Heart right ventricle (tissue), 16 donors: ENCODE data around the gene ADAM23. TPM values are rescaled to one million over a fixed set of nuclear protein-coding genes. Genes with fewer than 3 reads are reported as not detected.

Experiments used
- ATAC-seq, 8 donors: fragments of 200-7000 bp; cut with Tn5 transposase; one replicate each; pipeline ENCODE4 v1.9.1; 2020; ENCODE audit warnings: mild to moderate bottlenecking in 8 of 8, moderate library complexity in 8 of 8, moderate number of reproducible peaks in 1 of 8
- DNase-seq, 2 donors: peaks; one replicate each; pipeline ENCODE4 v3.0.0-alpha.2; 2020
- H3K27ac ChIP-seq, 10 donors: fragments of 200-600 bp; sonication (generic) in 2 of 10; one replicate each; pipeline versions ENCODE4 v1.5.0 to v1.8.0; 2020 to 2022; ENCODE audit warnings: mild to moderate bottlenecking in 3 of 10
- H3K27me3 ChIP-seq, 7 donors: fragments of 200-600 bp; one replicate each; pipeline ENCODE4 v1.8.0; 2021 to 2022; ENCODE audit warnings: mild to moderate bottlenecking in 2 of 7
- H3K36me3 ChIP-seq, 9 donors: fragments of 200-600 bp; sonication (generic) in 1 of 9; one replicate each; pipeline versions ENCODE4 v1.5.0 to v1.8.0; 2020 to 2022; ENCODE audit warnings: mild to moderate bottlenecking in 2 of 9
- H3K4me1 ChIP-seq, 9 donors: fragments of 200-600 bp; sonication (generic) in 1 of 9; one replicate each; pipeline versions ENCODE4 v1.5.0 to v1.8.0; 2020 to 2022; ENCODE audit warnings: mild to moderate bottlenecking in 4 of 9
- H3K4me3 ChIP-seq, 10 donors: fragments of 200-600 bp; sonication (generic) in 2 of 10; one replicate each; pipeline versions ENCODE4 v1.5.0 to v1.8.0; 2020 to 2022; ENCODE audit warnings: mild to moderate bottlenecking in 7 of 10, moderate library complexity in 2 of 10
- H3K9me3 ChIP-seq, 11 donors: fragments of 200-600 bp in 10 of 11; sonication (generic) in 2 of 11; one replicate each; pipeline versions ENCODE4 v1.5.0 to v1.8.0; 2013 to 2022; ENCODE audit warnings: mild to moderate bottlenecking in 2 of 11, control low read depth in 1 of 11, moderate library complexity in 1 of 11
- CTCF ChIP-seq, 9 donors: fragments of 200-600 bp; sonication (generic) in 2 of 9; IDR thresholded peaks; one replicate each; pipeline versions ENCODE4 v1.5.0 to v1.8.0; 2021 to 2022; ENCODE audit warnings: antibody characterized with exemption in 9 of 9, mild to moderate bottlenecking in 5 of 9, moderate library complexity in 1 of 9
- WGBS, 2 donors: extraction: QIAGEN DNeasy Blood & Tissue Kit; methylation state at CpG; one replicate each; pipeline ENCODE4 v1.1.7; 2013; ENCODE audit warnings: inconsistent platforms in 1 of 2; 5-methylcytosine and 5-hydroxymethylcytosine counted together
- intact Hi-C, 10 donors: fragments of 100-400 bp; cut with DNase I; formaldehyde crosslinking; loops; one replicate each; pipeline versions ENCODE4 v1.11.1 to v1.14.2; 2022
- polyA plus RNA-seq, 2 donors: library from polyadenylated mRNA; stranded (reverse); fragments of 200-250 nt; gene quantifications; one replicate each; pipeline ENCODE4 v1.2.3, GENCODE V29; 2013
- total RNA-seq, 10 donors: library from RNA; stranded (reverse); fragmentation: NEBNext Ultra II Directional in 3 of 10; extraction: Animal tissue kit (Norgen Biotek cat#: 25700) in 3 of 10; gene quantifications; one replicate each; pipeline versions ENCODE4 v1.2.1 to v1.2.4, GENCODE V29; 2021 to 2023
- donor health status: Arrhythmogenic right ventricular cardiomyopathy.
- donor health status: ischemic (EF 13 %, LVEDD 7.1; RV severe dilation, severe dysfunction).
- donor health status: healthy with polysubstance abuse.
- donor health status: DM: no; HTN: yes; CAD: no.
- donor health status: DM: no; HTN: no; CAD: no.
- donor health status: ischemic (EF 25% LVEDD 6.9; RV normal size, moderate dysfunction).
- donor health status: ischemic (EF 25% LVEDD 5.7; RV mildly dilated, moderate dysfunction).
- donor health status: healthy.
- donor health status: DM: yes; HTN: yes; CAD: no.
- donor health status: Ischemic cardiomyopathy.
- donor health status: ischemic (EF 35%, LVEDD 5.7; RV mildly dilated, moderate dysfunction).
- donor health status: nonischemic (EF 11% LVEDD 7.7; RV severe dilation, severe dysfunction).
- donor health status: DM: yes; HTN: yes; CAD: no.
- donor health status: PGD.
- donor health status: ischemic (EF 29% LVEDD 5.4; RV normal size, mild dysfunction).
- donor health status: nonischemic (EF 23%, LVEDD 6.1; RV moderate dilation, normal function).

ADAM23 gene
- total and polyA plus RNA-seq, 12 donors = 11.9 to 101 (median 66.2) TPM

DNA sequence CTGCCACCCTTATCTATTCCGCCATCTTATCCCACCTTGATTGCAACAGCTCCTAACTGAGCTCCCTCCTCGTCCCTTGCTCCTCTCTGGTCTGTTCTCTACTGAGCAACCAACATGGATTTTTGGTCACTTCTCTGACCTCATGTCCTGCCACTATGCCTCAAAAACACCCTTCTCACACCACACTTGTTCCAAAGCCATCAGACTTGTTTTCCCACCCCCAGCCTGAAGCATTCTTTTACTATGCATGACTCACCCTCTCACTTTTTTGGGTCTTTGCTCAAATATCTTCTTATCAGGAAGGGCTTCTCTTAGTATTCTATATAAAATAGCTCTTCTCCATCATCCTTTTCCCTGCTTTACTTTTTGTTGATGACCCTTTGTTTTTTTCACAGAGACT, 196.3 kb downstream of the ADAM23 start:
- intact Hi-C loops = no loop called here
- H3K27me3 ChIP-seq = peaks cover 0 to 42% (median 36%) of the 10 kb centered on the region in 7 donors
- WGBS, 2 donors = 21 to 36% methylated on average over 2 of the region's 2 CpGs
- no peak overlapping the region for H3K27ac ChIP-seq
- no peaks in the 10 kb centered on the region for H3K9me3 ChIP-seq
- no peak for TF ChIP-seq CTCF (IDR thresholded peaks at IDR 0.05)
- DNase-seq (no peak), ATAC-seq (no peak)
- no peak overlapping the region for H3K4me3 ChIP-seq
- H3K36me3 ChIP-seq = no peaks in the 10 kb centered on the region
- peaks cover 0 to 7% (median 5%) of the 10 kb centered on the region in 9 donors for H3K4me1 ChIP-seq

DNA sequence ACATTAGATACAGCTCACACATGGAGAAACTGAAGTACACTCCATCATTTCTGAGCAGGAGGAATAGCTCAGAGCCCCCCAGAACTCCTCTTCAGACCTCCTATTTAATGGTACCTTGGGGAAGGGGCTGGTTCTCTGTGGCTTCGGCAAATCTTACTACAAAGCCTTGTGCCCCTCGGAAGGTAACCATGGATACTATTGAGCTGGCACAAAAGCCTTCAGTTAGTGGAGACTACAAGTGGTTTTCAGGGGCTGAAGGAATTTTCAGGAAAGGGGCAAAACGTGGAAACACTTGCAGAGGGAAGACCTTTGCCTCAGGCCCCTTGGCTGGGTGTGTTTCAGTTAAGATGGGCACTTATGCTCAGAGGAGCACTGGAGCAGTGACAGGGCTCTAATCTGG, 197.9 kb downstream of the ADAM23 start:
- Histone ChIP-seq H3K27ac (no peak overlapping the region), H3K4me1 (peaks cover 0 to 7% (median 5%) of the 10 kb centered on the region in 9 donors), H3K9me3 (no peaks in the 10 kb centered on the region), H3K36me3 (no peaks in the 10 kb centered on the region), H3K4me3 (no peak overlapping the region), H3K27me3 (peaks cover 0 to 42% (median 36%) of the 10 kb centered on the region in 7 donors)
- ATAC-seq (no peak), DNase-seq (no peak)
- TF ChIP-seq CTCF (IDR thresholded peaks at IDR 0.05) = no peak
- WGBS, 2 donors = 35 to 50% methylated on average over 3 of the region's 3 CpGs
- intact Hi-C loops = no loop called here

DNA sequence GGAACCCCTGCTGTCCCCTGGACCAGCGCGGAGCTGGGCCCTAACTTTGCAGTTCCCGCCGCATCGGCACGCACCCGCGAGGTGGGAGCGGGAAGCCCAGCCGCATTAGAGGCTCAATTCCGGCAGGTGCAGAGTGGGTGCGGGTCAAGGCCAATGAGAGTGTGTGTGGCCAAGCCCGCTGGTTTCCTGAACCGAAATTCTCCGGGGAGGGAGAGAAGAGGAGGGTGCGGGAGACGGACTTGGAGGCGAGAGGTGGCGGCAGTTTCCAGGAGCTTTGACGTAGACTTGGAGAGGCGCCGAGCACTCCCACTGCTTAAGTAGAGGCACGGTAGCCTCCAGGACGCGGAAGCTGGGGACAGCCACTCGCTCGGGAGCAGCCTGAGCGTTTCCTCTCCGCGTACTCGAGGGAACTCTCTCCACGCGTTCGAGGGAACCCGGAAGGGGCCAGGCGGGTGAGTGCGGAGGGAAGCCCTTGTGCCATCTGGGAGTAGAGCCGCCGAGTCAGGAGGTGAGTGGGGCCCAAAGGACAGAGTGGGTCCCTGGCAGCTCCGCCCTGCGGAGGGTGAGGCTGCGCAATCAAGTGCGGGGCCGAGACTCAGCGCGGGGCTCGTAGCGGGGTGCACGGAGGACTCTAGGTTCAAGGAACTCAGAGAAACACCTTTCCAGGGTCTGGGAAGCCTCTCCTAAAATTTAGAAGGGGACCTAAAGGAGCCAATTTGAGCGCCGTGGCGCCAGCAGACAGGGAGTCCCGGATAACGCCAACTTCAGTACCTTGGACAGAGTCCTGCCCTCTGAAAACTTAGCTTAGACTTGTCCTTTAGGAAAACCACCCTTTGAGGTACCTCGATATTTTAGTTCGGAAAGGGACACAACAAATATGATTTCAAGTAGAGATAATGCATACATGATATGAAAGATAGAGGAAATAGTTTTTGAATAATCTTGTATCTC, 199.0 kb downstream of the ADAM23 start, which contains the start of gene FAM237A:
Gene FAM237A (plus strand): TSS at position 413 of the 951 bp plus-strand sequence. CDS start 1,750 bp downstream, outside the sequence.
- Histone ChIP-seq H3K4me3 (peak within 1 kb of the TSS in 4 of 10 donors; percentile 15 to 24 (median 23)), H3K36me3 (no peaks in the 10 kb centered on the region), H3K4me1 (peaks cover 0 to 7% (median 5%) of the 10 kb centered on the region in 9 donors), H3K9me3 (no peaks in the 10 kb centered on the region), H3K27me3 (peaks cover 0 to 42% (median 36%) of the 10 kb centered on the region in 7 donors), H3K27ac (no peak within 1 kb of the TSS)
- intact Hi-C loops = no loop called here
- 2 to 3% methylated on average over 56 of the region's 56 CpGs for WGBS, 2 donors
- DNase-seq = peak; percentile 7 to 45
- peak in 5 of 8 donors; percentile 53 to 75 (median 59) for ATAC-seq
- no peak for TF ChIP-seq CTCF (IDR thresholded peaks at IDR 0.05)

- intact Hi-C loops = no loop called here
- 70 to 74% methylated on average over 1 of the region's 1 CpG for WGBS, 2 donors
- no peak for ATAC-seq
These were observed 204.7 kb downstream of the ADAM23 start for GRCh38 chr2:206647985-206648384.

More at GRCh38 chr2:206647985-206648384, 204.7 kb downstream of the ADAM23 start:
- Histone ChIP-seq H3K4me1 (no peaks in the 10 kb centered on the region), H3K27ac (no peak overlapping the region), H3K9me3 (no peaks in the 10 kb centered on the region), H3K36me3 (no peaks in the 10 kb centered on the region), H3K4me3 (no peak overlapping the region), H3K27me3 (peaks cover 0 to 7% (median 3%) of the 10 kb centered on the region in 7 donors)
- no peak for TF ChIP-seq CTCF (IDR thresholded peaks at IDR 0.05)
- no peak for DNase-seq
